Mucosa of descending colon (tissue), 3 donors: ENCODE results near the gene GPI. TPM values are rescaled to one million over a fixed set of nuclear protein-coding genes. Genes with fewer than 3 reads are reported as not detected.

Experiments used
- ATAC-seq: fragments of 200-7000 bp; cut with Tn5 transposase; one replicate; pipeline ENCODE4 v1.9.1; 2020; ENCODE audit warnings: mild to moderate bottlenecking, moderate library complexity
- DNase-seq, 3 donors: peaks; one replicate each; pipeline ENCODE4 v3.0.0-alpha.2; 2020
- H3K36me3 ChIP-seq: fragments of 200-600 bp; one replicate; pipeline ENCODE4 v1.8.0; 2021; ENCODE audit warnings: low read depth, mild to moderate bottlenecking
- H3K4me1 ChIP-seq: fragments of 200-600 bp; one replicate; pipeline ENCODE4 v1.8.0; 2021; ENCODE audit warnings: low read depth, mild to moderate bottlenecking
- H3K4me3 ChIP-seq: fragments of 200-600 bp; one replicate; pipeline ENCODE4 v1.8.0; 2021; ENCODE audit warnings: mild to moderate bottlenecking
- H3K9me3 ChIP-seq: fragments of 200-600 bp; one replicate; pipeline ENCODE4 v1.8.0; 2021; ENCODE audit warnings: mild to moderate bottlenecking
- intact Hi-C, 2 donors: fragments of 100-400 bp; cut with DNase I in 1 of 2; cut with micrococcal nuclease in 1 of 2; formaldehyde crosslinking; loops; one replicate each; pipeline versions ENCODE4 v1.11.0 to v1.11.1; 2022; cut with DNase I, micrococcal nuclease
- total RNA-seq, 3 donors: library from RNA; stranded (reverse); fragmentation: NEBNext Ultra II Directional in 2 of 3; extraction: Animal tissue kit (Norgen Biotek cat#: 25700) in 2 of 3; gene quantifications; one replicate each; pipeline versions ENCODE4 v1.2.1 to v1.2.4, GENCODE V29; 2021 to 2023
- TF ChIP-seq, protein P1 (sequence below): fragments of 200-600 bp; IDR thresholded peaks from one replicate; pipeline ENCODE4 v1.8.0; 2022; ENCODE audit warnings: antibody characterized with exemption, mild to moderate bottlenecking
- donor health status: DM: no; HTN: no; CAD: no; lungs with moderate emphysema.
- donor health status: DM: no; HTN: no; CAD: no.
- donor health status: DM: no; HTN: yes; CAD: no.

Gene GPI
- total RNA-seq, 3 donors from 2014 or later, result 247 to 344 (median 296) TPM

DNA sequence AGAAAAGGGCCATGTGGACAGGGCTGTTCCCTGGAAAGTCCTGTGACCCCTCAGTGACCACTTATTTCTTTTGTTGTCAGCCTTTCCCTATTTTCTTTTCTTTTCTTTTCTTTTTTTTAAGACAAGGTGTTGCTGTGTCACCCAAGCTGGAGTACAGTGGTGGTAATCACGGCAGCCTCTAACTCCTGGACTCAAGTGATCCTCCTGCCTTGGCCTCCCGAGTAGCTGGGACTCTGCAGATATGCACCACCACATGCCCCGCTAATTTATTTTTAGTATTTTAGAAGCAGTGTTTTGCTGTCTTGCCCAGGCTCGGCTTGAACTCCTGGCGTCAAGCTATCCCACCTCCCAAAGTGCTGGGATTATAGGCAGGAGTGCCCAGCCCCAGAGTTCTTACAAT, 1.1 kb upstream of the GPI start:
- Histone ChIP-seq H3K4me1 (peaks cover 9% of the 10 kb centered on the region), H3K4me3 (no peak overlapping the region), H3K36me3 (no peaks in the 10 kb centered on the region), H3K9me3 (no peaks in the 10 kb centered on the region)
- no peak for ATAC-seq
- DNase-seq, result no peak
- intact Hi-C loops, result no loop called here
- TF ChIP-seq, protein P1, sequence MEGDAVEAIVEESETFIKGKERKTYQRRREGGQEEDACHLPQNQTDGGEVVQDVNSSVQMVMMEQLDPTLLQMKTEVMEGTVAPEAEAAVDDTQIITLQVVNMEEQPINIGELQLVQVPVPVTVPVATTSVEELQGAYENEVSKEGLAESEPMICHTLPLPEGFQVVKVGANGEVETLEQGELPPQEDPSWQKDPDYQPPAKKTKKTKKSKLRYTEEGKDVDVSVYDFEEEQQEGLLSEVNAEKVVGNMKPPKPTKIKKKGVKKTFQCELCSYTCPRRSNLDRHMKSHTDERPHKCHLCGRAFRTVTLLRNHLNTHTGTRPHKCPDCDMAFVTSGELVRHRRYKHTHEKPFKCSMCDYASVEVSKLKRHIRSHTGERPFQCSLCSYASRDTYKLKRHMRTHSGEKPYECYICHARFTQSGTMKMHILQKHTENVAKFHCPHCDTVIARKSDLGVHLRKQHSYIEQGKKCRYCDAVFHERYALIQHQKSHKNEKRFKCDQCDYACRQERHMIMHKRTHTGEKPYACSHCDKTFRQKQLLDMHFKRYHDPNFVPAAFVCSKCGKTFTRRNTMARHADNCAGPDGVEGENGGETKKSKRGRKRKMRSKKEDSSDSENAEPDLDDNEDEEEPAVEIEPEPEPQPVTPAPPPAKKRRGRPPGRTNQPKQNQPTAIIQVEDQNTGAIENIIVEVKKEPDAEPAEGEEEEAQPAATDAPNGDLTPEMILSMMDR, result no peak

DNA sequence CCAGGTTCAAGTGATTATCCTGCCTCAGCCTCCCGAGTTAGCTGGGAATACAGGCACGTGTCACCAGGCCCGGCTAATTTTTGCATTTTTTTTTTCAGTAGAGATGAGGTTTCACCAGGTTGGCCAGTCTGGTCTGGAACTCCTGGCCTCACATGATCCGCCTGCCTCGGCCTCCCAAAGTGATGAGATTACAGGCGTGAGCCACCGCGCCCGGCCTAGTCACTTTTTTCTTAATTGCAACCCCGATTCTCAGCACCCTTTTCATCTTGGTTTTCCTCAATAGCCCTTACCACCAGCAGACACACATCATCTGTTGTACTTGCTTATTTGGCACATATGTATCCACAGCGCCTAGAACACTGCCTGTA, 550 bp upstream of the GPI start:
- Histone ChIP-seq H3K4me3 (peak overlapping the region; percentile 90), H3K9me3 (no peaks in the 10 kb centered on the region), H3K36me3 (no peaks in the 10 kb centered on the region), H3K4me1 (peaks cover 9% of the 10 kb centered on the region)
- TF ChIP-seq, protein P1, result no peak
- ATAC-seq (no peak), DNase-seq (no peak)
- intact Hi-C loops, result no loop called here

DNA sequence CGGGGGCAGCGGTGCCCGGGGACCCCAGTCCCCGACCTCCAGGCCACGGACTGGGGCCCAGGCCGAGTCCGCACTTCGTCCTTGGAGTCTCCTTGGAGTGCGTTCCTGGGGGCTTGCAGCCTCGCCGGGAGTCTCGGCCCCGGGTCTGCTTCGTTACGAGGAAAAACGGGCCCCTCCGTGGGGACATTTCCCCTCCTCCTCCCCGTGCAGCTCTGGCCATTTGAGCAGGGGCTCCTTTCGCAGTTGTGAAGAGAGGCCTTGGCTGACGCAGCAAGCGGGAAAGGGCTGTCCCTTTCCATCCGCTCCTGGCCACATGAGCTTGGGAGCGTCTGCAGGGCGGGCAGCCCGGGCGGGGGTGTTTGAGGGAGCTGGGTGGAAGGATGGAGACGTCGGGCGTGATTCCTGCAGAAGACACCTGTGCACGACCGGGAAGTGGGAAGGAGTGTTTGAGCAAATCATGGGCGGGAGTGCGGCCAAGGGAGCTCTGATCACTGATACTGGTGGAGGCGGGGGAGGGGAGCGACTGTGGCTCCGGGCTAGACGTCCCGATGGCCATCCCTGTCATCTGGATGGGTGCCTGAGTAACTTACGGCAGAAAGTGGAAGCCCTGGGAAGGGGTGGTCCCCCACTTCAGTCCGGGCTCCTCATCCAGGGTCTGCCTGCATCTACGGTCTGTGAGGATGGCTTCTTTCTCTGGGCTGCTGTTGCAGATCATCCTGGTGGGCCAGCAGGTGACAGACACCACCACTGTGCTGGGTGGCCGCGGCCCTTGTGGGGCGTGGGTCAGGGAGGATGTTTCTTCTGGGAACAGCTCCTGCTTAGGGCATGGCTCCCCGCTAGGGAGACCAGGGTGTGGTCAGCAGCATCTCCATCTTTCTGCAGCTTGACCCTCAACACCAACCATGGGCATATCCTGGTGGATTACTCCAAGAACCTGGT, 736 bp downstream of the GPI start:
- Histone ChIP-seq H3K36me3 (no peaks in the 10 kb centered on the region), H3K4me3 (peak overlapping the region; percentile 90), H3K9me3 (no peaks in the 10 kb centered on the region), H3K4me1 (peaks cover 9% of the 10 kb centered on the region)
- intact Hi-C loops, result no loop called here
- ATAC-seq, result peak; percentile 67
- TF ChIP-seq, protein P1, result no peak
- peak; percentile 71 to 79 (median 75) for DNase-seq

DNA sequence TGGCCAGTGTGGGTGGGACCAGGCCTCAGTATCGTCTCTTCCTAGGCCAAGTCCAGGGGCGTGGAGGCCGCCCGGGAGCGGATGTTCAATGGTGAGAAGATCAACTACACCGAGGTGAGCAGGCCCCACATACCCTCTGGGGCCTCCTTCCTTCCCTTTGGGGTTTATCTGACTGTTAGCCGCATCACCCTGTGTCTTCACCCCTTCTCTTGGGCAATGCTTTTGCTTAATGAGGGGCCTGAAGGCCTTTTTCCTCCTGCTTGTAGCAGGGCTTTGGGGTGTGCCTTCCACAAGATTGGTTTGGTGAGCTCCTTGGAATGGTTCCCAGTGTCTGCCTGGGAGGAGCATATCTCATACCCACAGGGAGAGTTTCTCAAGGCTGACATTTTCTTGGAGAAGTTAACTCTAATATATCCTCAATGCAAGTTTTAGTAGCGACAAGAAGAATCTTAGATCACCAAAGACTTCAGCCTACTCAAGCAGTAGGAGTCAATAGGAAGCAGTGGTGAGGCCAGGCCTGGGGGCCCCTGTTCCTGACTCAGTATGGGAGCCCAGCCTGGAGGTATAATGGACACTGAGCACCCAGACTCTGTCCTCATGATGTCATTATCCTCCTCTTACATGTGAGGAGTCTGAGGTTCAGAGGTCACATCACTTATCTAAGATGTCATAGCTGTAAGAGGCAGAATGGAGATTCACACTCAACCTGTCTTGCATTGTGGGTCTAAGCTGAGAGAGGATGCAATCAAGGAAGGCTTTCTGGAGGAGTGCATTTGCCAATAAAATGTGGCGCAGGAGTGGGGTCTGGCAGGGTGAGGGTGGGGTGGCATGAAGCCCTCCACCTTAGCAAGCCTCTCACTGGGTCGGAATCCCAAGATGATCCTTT, 2.0 kb downstream of the GPI start:
- ATAC-seq (no peak), DNase-seq (no peak)
- Histone ChIP-seq H3K36me3 (no peaks in the 10 kb centered on the region), H3K9me3 (no peaks in the 10 kb centered on the region), H3K4me1 (peaks cover 9% of the 10 kb centered on the region), H3K4me3 (no peak overlapping the region)
- intact Hi-C loops, result no loop called here
- TF ChIP-seq, protein P1, result no peak

DNA sequence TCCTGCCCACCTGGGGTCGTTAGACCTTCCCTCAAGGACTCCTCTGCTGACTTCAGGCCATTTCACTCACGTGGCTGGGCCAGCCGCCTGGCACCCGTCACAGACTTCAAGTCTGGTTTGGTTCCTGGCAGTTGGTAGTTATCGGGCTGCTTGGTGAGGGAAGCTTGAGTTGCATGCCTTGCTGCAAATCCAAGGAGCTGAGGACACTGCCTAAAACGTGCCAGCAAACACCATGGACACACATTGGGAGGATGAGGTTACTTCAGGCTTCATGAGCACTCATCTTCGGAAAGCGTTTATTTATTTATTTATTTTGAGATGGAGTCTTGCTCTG, 2.6 kb downstream of the GPI start:
- no peak for ATAC-seq
- intact Hi-C loops, result no loop called here
- no peaks in the 10 kb centered on the region for H3K9me3 ChIP-seq
- H3K4me1 ChIP-seq, result peaks cover 9% of the 10 kb centered on the region
- H3K4me3 ChIP-seq, result no peak overlapping the region
- TF ChIP-seq, protein P1, result no peak
- DNase-seq, result no peak
- H3K36me3 ChIP-seq, result no peaks in the 10 kb centered on the region
